ENCODE data around the gene GALNT2. TPM values are rescaled to one million over a fixed set of nuclear protein-coding genes. Genes with fewer than 3 reads are reported as not detected.

GALNT2 gene
- polyA plus RNA-seq, 2 of the 4 experiments (the other 2 are of a cell fraction), result 66.9 to 114 TPM

- H3K4me3 ChIP-seq, result peak overlapping the region; percentile 14; the same call in 1 of the 3 replicates
- H3K27ac ChIP-seq, result peak overlapping the region; percentile 86 to 94
- 0 out of 3 replicates have a peak, but pooled peaks cover 3% of the 10 kb centered on the region for H3K9me3 ChIP-seq
- ATAC-seq (peak; percentile 2 to 34; a peak in 4 of 6 replicates), FAIRE-seq (no peak), DNase-seq (ENCODE audit: low read depth in 1 of 2, low spot score in 1 of 2) (peak in 1 of 2 experiments; percentile 45)
- WGBS (ENCODE audit: missing lambda C conversion rate), result 18% methylated on average over 5 of the region's 5 CpGs
- peak overlapping the region; percentile 79 for H3K4me2 ChIP-seq
- peaks cover 70% of the 10 kb centered on the region for H3K4me1 ChIP-seq
- ChIA-PET POLR2A (interaction anchor here (1.3 to 4.9 kb wide), 4 partner anchors 13 to 101 kb away, joined by 3 to 35 read pairs (median 6); partner anchors contain the start of gene GALNT2), CTCF (interaction anchor here (0.6 to 3.5 kb wide), 8 partner anchors 9 to 225 kb away, joined by 3 to 13 read pairs (median 4); no protein-coding TSS in a partner anchor)
- TF ChIP-seq SREBF2 (IDR thresholded peaks at IDR 0.05), result no peak
- no peak for TF ChIP-seq MYC (IDR thresholded peaks at IDR 0.05; ENCODE audit: borderline replicate concordance, low read length)
These were observed 18.1 kb downstream of the GALNT2 start for GRCh38 chr1:230085178-230085515.

GRCh38 chr1:230086151-230086550 is 19.1 kb downstream of the GALNT2 start:
- WGBS (ENCODE audit: missing lambda C conversion rate), result 76% methylated on average over 6 of the region's 6 CpGs
- DNase-seq (ENCODE audit: low read depth in 1 of 2, low spot score in 1 of 2) (no peak), ATAC-seq (no peak), FAIRE-seq (no peak)
- TF ChIP-seq HOXB5 (CRISPR knock-in tag; IDR thresholded peaks at IDR 0.05) (no peak), HEYL (CRISPR knock-in tag; IDR thresholded peaks at IDR 0.05) (no peak)
- H3K4me3 ChIP-seq, result no peak overlapping the region
- 0 out of 3 replicates have a peak, but pooled peaks cover 3% of the 10 kb centered on the region for H3K9me3 ChIP-seq
- peak overlapping the region; percentile 79 for H3K4me2 ChIP-seq
- peak overlapping the region; percentile 86 to 94 for H3K27ac ChIP-seq
- ChIA-PET CTCF (interaction anchor here (1.2 to 3.5 kb wide), 4 partner anchors 12 to 21 kb away, joined by 3 to 13 read pairs (median 5); no protein-coding TSS in a partner anchor), POLR2A (interaction anchor here (4.9 kb wide), 1 partner anchor 19 kb away, joined by 35 read pairs; no protein-coding TSS in a partner anchor)
- peaks cover 80% of the 10 kb centered on the region for H3K4me1 ChIP-seq

DNA sequence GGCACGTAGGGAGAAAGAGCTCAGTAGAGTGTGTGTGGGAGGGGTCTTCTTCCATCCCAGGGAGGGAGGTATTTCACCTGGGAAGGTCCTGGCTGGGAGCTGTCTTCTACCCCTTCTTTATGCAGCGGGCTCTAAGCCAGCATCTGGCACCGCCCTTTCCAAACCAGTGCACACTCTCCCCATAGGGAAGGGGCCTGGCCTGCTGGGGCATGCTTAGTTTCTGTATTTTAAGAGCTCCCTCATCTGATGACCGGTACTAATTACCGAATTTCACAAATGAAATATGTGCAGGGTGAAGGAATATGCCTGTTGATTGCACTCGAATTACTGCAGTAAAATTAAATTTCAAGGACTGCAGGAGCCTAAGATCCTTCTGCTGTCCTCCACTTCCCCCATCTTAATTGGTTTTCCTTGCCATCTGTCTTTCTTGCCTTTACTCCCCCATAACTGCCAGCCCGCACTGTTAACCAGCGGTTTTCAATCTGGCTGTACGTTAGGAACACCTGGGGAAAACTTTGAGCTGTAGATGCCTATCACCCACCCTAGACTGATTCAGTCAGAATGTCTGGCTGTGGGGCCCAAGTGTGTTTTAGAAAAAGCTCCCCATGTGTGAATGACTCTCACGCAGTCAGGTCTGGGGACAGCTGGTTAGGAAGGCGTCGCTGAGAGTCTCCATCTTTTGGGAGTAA is 20.1 kb downstream of the GALNT2 start:
- ChIA-PET POLR2A (interaction anchor here (0.8 to 4.9 kb wide), 2 partner anchors 13 to 18 kb away, joined by 3 to 35 read pairs; no protein-coding TSS in a partner anchor), CTCF (interaction anchor here (1.1 to 1.6 kb wide), 4 partner anchors 13 to 20 kb away, joined by 3 to 5 read pairs (median 4); no protein-coding TSS in a partner anchor)
- FAIRE-seq (no peak), ATAC-seq (no peak), DNase-seq (ENCODE audit: low read depth in 1 of 2, low spot score in 1 of 2) (no peak)
- H3K4me2 ChIP-seq, result peak overlapping the region; percentile 79
- TF ChIP-seq NR3C1 (IDR thresholded peaks at IDR 0.05), result no peak
- TF ChIP-seq, protein P1, sequence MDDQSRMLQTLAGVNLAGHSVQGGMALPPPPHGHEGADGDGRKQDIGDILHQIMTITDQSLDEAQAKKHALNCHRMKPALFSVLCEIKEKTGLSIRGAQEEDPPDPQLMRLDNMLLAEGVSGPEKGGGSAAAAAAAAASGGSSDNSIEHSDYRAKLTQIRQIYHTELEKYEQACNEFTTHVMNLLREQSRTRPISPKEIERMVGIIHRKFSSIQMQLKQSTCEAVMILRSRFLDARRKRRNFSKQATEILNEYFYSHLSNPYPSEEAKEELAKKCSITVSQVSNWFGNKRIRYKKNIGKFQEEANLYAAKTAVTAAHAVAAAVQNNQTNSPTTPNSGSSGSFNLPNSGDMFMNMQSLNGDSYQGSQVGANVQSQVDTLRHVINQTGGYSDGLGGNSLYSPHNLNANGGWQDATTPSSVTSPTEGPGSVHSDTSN (IDR thresholded peaks at IDR 0.05), result no peak
- no peak for TF ChIP-seq E2F6 (IDR thresholded peaks at IDR 0.05; ENCODE audit: borderline replicate concordance, low read depth)
- no peak for TF ChIP-seq HDAC2 (IDR thresholded peaks at IDR 0.05)
- TF ChIP-seq EHF (CRISPR knock-in tag; IDR thresholded peaks at IDR 0.05), result no peak
- TF ChIP-seq EHMT2 (IDR thresholded peaks at IDR 0.05; ENCODE audit: low read depth), result no peak
- TF ChIP-seq FOXS1 (CRISPR knock-in tag; IDR thresholded peaks at IDR 0.05), result no peak
- TF ChIP-seq KDM1A (IDR thresholded peaks at IDR 0.05; ENCODE audit: low read depth), result no peak
- TF ChIP-seq, protein P2, sequence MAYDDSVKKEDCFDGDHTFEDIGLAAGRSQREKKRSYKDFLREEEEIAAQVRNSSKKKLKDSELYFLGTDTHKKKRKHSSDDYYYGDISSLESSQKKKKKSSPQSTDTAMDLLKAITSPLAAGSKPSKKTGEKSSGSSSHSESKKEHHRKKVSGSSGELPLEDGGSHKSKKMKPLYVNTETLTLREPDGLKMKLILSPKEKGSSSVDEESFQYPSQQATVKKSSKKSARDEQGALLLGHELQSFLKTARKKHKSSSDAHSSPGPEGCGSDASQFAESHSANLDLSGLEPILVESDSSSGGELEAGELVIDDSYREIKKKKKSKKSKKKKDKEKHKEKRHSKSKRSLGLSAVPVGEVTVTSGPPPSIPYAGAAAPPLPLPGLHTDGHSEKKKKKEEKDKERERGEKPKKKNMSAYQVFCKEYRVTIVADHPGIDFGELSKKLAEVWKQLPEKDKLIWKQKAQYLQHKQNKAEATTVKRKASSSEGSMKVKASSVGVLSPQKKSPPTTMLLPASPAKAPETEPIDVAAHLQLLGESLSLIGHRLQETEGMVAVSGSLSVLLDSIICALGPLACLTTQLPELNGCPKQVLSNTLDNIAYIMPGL (CRISPR knock-in tag; IDR thresholded peaks at IDR 0.05; ENCODE audit: borderline replicate concordance), result no peak
- TF ChIP-seq BHLHE40 (IDR thresholded peaks at IDR 0.05; ENCODE audit: low read depth, low read length), result no peak
- no peak for TF ChIP-seq FOSB (CRISPR knock-in tag; IDR thresholded peaks at IDR 0.05)
- TF ChIP-seq CHD4 (IDR thresholded peaks at IDR 0.05; ENCODE audit: borderline replicate concordance), result no peak
- peaks cover 90% of the 10 kb centered on the region for H3K4me1 ChIP-seq
- H3K9me3 ChIP-seq, result 0 out of 3 replicates have a peak, but pooled peaks cover 3% of the 10 kb centered on the region
- WGBS (ENCODE audit: missing lambda C conversion rate), result 87% methylated on average over 12 of the region's 12 CpGs
- H3K4me3 ChIP-seq, result no peak overlapping the region
- peak overlapping the region; percentile 86 to 94 for H3K27ac ChIP-seq

Measured in A549 (cell line).